ENCODE results near the gene GLYATL3. TPM values are rescaled to one million over a fixed set of nuclear protein-coding genes. Genes with fewer than 3 reads are reported as not detected.

The GLYATL3 gene
- total and polyA plus RNA-seq, 8 donors = not detected

DNA sequence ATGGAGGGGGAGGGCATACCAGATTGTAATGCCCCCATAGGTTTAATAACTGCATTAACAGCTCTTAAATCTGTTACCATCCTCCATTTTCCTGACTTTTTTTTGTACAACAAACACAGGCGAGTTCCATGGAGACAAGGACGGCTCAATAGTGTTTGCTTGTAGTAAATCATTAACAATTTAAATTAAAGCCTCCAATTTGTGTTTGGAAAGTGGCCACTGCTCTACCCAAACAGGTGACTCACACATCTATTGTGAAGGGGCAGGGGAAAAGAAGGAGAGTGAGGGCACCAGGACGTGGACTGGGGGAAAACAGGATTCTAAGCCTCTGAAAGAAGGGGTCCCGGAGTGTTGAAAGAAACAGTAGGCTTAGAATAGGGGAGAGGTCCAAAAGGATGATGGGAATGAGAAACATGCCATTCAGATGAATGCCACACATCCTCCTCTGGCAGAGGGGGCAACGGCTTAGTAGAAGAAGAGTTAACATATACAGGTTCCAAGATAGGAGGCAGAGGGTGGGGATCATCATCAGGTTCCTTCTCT is 6.9 kb downstream of the GLYATL3 start:
- no peaks in the 10 kb centered on the region for H3K9me3 ChIP-seq
- peak overlapping the region in 2 of 5 donors; percentile 32 to 37 for H3K27ac ChIP-seq
- 25 to 69% (median 38%) methylated on average over 5 of the region's 5 CpGs for WGBS, 5 donors
- H3K4me3 ChIP-seq = no peak overlapping the region
- no peak for TF ChIP-seq POLR2A (IDR thresholded peaks at IDR 0.05)
- TF ChIP-seq EP300 (IDR thresholded peaks at IDR 0.05) = no peak
- TF ChIP-seq, protein P1, sequence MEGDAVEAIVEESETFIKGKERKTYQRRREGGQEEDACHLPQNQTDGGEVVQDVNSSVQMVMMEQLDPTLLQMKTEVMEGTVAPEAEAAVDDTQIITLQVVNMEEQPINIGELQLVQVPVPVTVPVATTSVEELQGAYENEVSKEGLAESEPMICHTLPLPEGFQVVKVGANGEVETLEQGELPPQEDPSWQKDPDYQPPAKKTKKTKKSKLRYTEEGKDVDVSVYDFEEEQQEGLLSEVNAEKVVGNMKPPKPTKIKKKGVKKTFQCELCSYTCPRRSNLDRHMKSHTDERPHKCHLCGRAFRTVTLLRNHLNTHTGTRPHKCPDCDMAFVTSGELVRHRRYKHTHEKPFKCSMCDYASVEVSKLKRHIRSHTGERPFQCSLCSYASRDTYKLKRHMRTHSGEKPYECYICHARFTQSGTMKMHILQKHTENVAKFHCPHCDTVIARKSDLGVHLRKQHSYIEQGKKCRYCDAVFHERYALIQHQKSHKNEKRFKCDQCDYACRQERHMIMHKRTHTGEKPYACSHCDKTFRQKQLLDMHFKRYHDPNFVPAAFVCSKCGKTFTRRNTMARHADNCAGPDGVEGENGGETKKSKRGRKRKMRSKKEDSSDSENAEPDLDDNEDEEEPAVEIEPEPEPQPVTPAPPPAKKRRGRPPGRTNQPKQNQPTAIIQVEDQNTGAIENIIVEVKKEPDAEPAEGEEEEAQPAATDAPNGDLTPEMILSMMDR (IDR thresholded peaks at IDR 0.05) = no peak
- TF ChIP-seq POLR2AphosphoS5 (IDR thresholded peaks at IDR 0.05) = no peak
- no peaks in the 10 kb centered on the region for H3K4me1 ChIP-seq
- intact Hi-C loops (cut with DNase I; ENCODE audit: low total_unique reads) = no loop called here
- no peaks in the 10 kb centered on the region for H3K36me3 ChIP-seq
- DNase-seq = peak in 1 of 2 donors; percentile 49
- no peaks in the 10 kb centered on the region for H3K27me3 ChIP-seq

DNA sequence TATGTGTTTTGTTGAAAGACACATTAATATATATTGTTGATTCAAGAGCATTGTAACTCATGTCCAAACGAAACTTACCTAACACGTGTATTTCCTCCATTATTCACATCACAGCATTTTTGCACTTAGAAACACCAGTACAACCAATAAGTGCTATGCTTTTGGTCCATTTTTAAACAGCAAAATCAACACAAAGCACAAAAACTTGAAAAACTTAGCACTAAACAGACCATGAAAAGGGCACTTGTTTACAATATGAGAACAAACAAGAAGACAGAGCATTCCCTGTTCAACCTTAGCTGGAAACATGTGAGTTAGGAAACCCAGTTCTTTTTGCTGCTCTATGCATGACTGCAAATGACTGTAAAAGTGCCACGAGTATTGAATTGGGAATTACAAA is 9.6 kb downstream of the GLYATL3 start:
- WGBS, 5 donors = 71 to 91% (median 79%) methylated on average over 3 of the region's 3 CpGs
- no peaks in the 10 kb centered on the region for H3K4me1 ChIP-seq
- H3K4me3 ChIP-seq = no peak overlapping the region
- intact Hi-C loops (cut with DNase I; ENCODE audit: low total_unique reads) = no loop called here
- no peaks in the 10 kb centered on the region for H3K27me3 ChIP-seq
- no peaks in the 10 kb centered on the region for H3K9me3 ChIP-seq
- H3K36me3 ChIP-seq = no peaks in the 10 kb centered on the region
- no peak for TF ChIP-seq POLR2A (IDR thresholded peaks at IDR 0.05)
- no peak for TF ChIP-seq POLR2AphosphoS5 (IDR thresholded peaks at IDR 0.05)
- no peak for TF ChIP-seq EP300 (IDR thresholded peaks at IDR 0.05)
- TF ChIP-seq, protein P1 (IDR thresholded peaks at IDR 0.05) = no peak
- no peak overlapping the region for H3K27ac ChIP-seq
- no peak for DNase-seq

DNA sequence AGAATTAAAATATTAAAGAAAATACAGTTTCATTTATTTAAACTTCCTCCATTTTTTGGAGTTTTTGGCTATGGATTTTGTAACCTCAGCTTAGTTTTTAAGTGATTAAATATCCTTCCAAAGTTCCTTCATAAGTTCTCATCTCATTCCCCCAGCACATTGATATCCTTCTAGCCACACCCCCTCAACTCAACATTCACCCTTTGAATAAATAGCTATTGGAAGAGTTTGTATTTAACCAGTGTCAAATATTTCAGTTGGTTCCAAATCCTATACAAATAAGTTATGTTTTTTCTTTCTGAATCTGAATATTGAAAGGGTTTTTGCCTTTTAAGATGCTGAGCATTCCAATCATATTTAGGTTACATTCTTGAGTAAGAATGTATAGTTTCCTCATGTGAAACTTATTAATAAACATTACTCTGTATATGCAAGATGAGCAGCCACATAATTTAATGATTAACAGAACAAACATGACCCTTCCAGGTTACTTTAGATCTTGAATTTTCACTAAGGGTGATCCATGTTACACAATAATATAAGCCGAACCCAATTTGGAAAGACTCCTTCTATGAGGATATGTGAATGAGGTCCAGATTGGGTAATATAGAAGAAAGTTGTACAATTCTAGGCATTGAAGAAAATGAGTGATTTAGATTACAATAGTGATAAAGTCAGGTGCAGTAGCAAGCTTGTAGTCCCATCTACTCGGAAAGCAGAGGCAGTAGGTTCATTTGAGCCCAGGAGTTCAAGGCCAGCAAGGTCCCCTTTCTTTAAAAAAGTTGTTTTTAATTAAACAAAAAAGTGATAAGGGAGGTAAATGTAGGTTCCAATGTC is 13.6 kb downstream of the GLYATL3 start:
- TF ChIP-seq POLR2AphosphoS5 (IDR thresholded peaks at IDR 0.05) = no peak
- no peak for TF ChIP-seq POLR2A (IDR thresholded peaks at IDR 0.05)
- TF ChIP-seq, protein P1 (IDR thresholded peaks at IDR 0.05) = no peak
- TF ChIP-seq EP300 (IDR thresholded peaks at IDR 0.05) = no peak
- Histone ChIP-seq H3K27me3 (no peaks in the 10 kb centered on the region), H3K4me3 (no peak overlapping the region), H3K27ac (no peak overlapping the region), H3K9me3 (no peaks in the 10 kb centered on the region), H3K4me1 (no peaks in the 10 kb centered on the region), H3K36me3 (no peaks in the 10 kb centered on the region)
- no peak for DNase-seq
- intact Hi-C loops (cut with DNase I; ENCODE audit: low total_unique reads) = no loop called here
- 41 to 72% (median 53%) methylated on average over 2 of the region's 2 CpGs for WGBS, 5 donors

GRCh38 chr6:49514571-49515484 is 15.1 kb downstream of the GLYATL3 start:
- no peaks in the 10 kb centered on the region for H3K4me1 ChIP-seq
- WGBS, 5 donors = 69 to 90% (median 80%) methylated on average over 8 of the region's 8 CpGs
- H3K9me3 ChIP-seq = no peaks in the 10 kb centered on the region
- intact Hi-C loops (cut with DNase I; ENCODE audit: low total_unique reads) = no loop called here
- no peaks in the 10 kb centered on the region for H3K27me3 ChIP-seq
- TF ChIP-seq EP300 (IDR thresholded peaks at IDR 0.05) = no peak
- no peak for TF ChIP-seq POLR2A (IDR thresholded peaks at IDR 0.05)
- no peak for TF ChIP-seq POLR2AphosphoS5 (IDR thresholded peaks at IDR 0.05)
- TF ChIP-seq, protein P1 (IDR thresholded peaks at IDR 0.05) = no peak
- no peak for DNase-seq
- H3K4me3 ChIP-seq = no peak overlapping the region
- no peak overlapping the region for H3K27ac ChIP-seq
- no peaks in the 10 kb centered on the region for H3K36me3 ChIP-seq
